Osteocyte (in vitro differentiated cells): ENCODE measurements around the gene SNX24. TPM values are rescaled to one million over a fixed set of nuclear protein-coding genes. Genes with fewer than 3 reads are reported as not detected.
"Not testable (repeated sequence)": the region's sequence is repeated elsewhere in the genome, so short reads cannot be mapped to it uniquely, and the experiment has no call there.

Experiments used
- DNase-seq: peaks from one replicate; pipeline ENCODE4 v3.0.0; 2021; ENCODE audit warnings: mixed read lengths; ENCODE audit not compliant: unreplicated experiment; ENCODE audit errors: extremely low spot score
- H3K27ac Mint-ChIP-seq: one replicate; pipeline ENCODE4 v1.8.0; 2021; ENCODE audit warnings: mild to moderate bottlenecking, mixed read lengths; ENCODE audit not compliant: unreplicated experiment
- H3K27me3 Mint-ChIP-seq: one replicate; pipeline ENCODE4 v1.8.0; 2021; ENCODE audit warnings: mixed read lengths; ENCODE audit not compliant: unreplicated experiment
- H3K36me3 Mint-ChIP-seq: one replicate; pipeline ENCODE4 v1.8.0; 2021; ENCODE audit warnings: mixed read lengths; ENCODE audit not compliant: unreplicated experiment
- H3K4me1 Mint-ChIP-seq: one replicate; pipeline ENCODE4 v1.8.0; 2021; ENCODE audit warnings: mixed read lengths; ENCODE audit not compliant: unreplicated experiment
- H3K4me3 Mint-ChIP-seq: one replicate; pipeline ENCODE4 v1.8.0; 2021; ENCODE audit warnings: mild to moderate bottlenecking, moderate library complexity, mixed read lengths; ENCODE audit not compliant: unreplicated experiment
- H3K9me3 Mint-ChIP-seq: one replicate; pipeline ENCODE4 v1.8.0; 2021; ENCODE audit warnings: mixed read lengths; ENCODE audit not compliant: unreplicated experiment
- CTCF ChIP-seq: fragments of 200-600 bp; sonication (generic); IDR thresholded peaks from 2 replicates; pipeline ENCODE4 v1.5.0; 2021; ENCODE audit warnings: antibody characterized with exemption, mild to moderate bottlenecking, moderate library complexity
- total RNA-seq: library from RNA; stranded (reverse); gene quantifications from 2 replicates; pipeline ENCODE4 v1.2.1, GENCODE V29; 2021

Gene SNX24
- total RNA-seq, 1 donor from 2014 or later: 7.0 TPM

- peaks cover 11% of the 10 kb centered on the region for H3K4me1 Mint-ChIP-seq
- no peak for DNase-seq
- no peak overlapping the region for H3K27ac Mint-ChIP-seq
- H3K27me3 Mint-ChIP-seq: no peaks in the 10 kb centered on the region
- H3K9me3 Mint-ChIP-seq: no peaks in the 10 kb centered on the region
- no peaks in the 10 kb centered on the region for H3K36me3 Mint-ChIP-seq
- no peak for TF ChIP-seq CTCF
- no peak overlapping the region for H3K4me3 Mint-ChIP-seq
These were observed 61.4 kb downstream of the SNX24 start for GRCh38 chr5:122906768-122907167.

GRCh38 chr5:122907276-122907675, 61.9 kb downstream of the SNX24 start:
- DNase-seq: no peak
- peaks cover 11% of the 10 kb centered on the region for H3K4me1 Mint-ChIP-seq

GRCh38 chr5:122908108-122908507, 62.7 kb downstream of the SNX24 start:
- TF ChIP-seq CTCF: no peak
- no peaks in the 10 kb centered on the region for H3K27me3 Mint-ChIP-seq
- no peaks in the 10 kb centered on the region for H3K36me3 Mint-ChIP-seq
- peaks cover 11% of the 10 kb centered on the region for H3K4me1 Mint-ChIP-seq
- H3K27ac Mint-ChIP-seq: no peak overlapping the region
- no peak for DNase-seq
- no peaks in the 10 kb centered on the region for H3K9me3 Mint-ChIP-seq
- H3K4me3 Mint-ChIP-seq: no peak overlapping the region

More at GRCh38 chr5:122907276-122907675, 61.9 kb downstream of the SNX24 start:
- Mint-ChIP-seq H3K36me3 (no peaks in the 10 kb centered on the region), H3K9me3 (no peaks in the 10 kb centered on the region), H3K27me3 (no peaks in the 10 kb centered on the region), H3K27ac (no peak overlapping the region), H3K4me3 (no peak overlapping the region)
- no peak for TF ChIP-seq CTCF

- no peaks in the 10 kb centered on the region for H3K9me3 Mint-ChIP-seq
- H3K36me3 Mint-ChIP-seq: no peaks in the 10 kb centered on the region
- H3K4me3 Mint-ChIP-seq: no peak overlapping the region
- DNase-seq: no peak
- no peak for TF ChIP-seq CTCF
- H3K27me3 Mint-ChIP-seq: no peaks in the 10 kb centered on the region
- H3K4me1 Mint-ChIP-seq: peaks cover 11% of the 10 kb centered on the region
- no peak overlapping the region for H3K27ac Mint-ChIP-seq
These were observed 63.2 kb downstream of the SNX24 start for GRCh38 chr5:122908662-122909061.

- no peak for TF ChIP-seq CTCF
- H3K9me3 Mint-ChIP-seq: no peaks in the 10 kb centered on the region
- peaks cover 11% of the 10 kb centered on the region for H3K4me1 Mint-ChIP-seq
- no peak overlapping the region for H3K4me3 Mint-ChIP-seq
- no peak for DNase-seq
- H3K27me3 Mint-ChIP-seq: no peaks in the 10 kb centered on the region
- no peaks in the 10 kb centered on the region for H3K36me3 Mint-ChIP-seq
- no peak overlapping the region for H3K27ac Mint-ChIP-seq
These were observed 64.2 kb downstream of the SNX24 start for GRCh38 chr5:122909470-122910100.

GRCh38 chr5:122913436-122913835, 68.0 kb downstream of the SNX24 start:
- not testable (repeated sequence) for DNase-seq, H3K27me3 Mint-ChIP-seq, H3K4me1 Mint-ChIP-seq, H3K36me3 Mint-ChIP-seq, H3K9me3 Mint-ChIP-seq, H3K27ac Mint-ChIP-seq, H3K4me3 Mint-ChIP-seq
